ENCODE data around the gene EGLN1. TPM values are rescaled to one million over a fixed set of nuclear protein-coding genes. Genes with fewer than 3 reads are reported as not detected.

The EGLN1 gene
- total RNA-seq, 1 donor from 2014 or later, result 75.2 TPM

GRCh38 chr1:231348442-231348841, 73.6 kb downstream of the EGLN1 start:
- no peak for ATAC-seq (ENCODE audit: poor library complexity)
- intact Hi-C loops (cut with DNase I), result no loop called here
- DNase-seq, result no peak

GRCh38 chr1:231347961-231348360, 74.1 kb downstream of the EGLN1 start:
- no peak for ATAC-seq (ENCODE audit: poor library complexity)

GRCh38 chr1:231340328-231341013, 81.6 kb downstream of the EGLN1 start:
- DNase-seq (no peak), ATAC-seq (ENCODE audit: poor library complexity) (no peak)
- intact Hi-C loops (cut with DNase I), result no loop called here

More at GRCh38 chr1:231347961-231348360, 74.1 kb downstream of the EGLN1 start:
- DNase-seq, result no peak
- intact Hi-C loops (cut with DNase I), result no loop called here

GRCh38 chr1:231338270-231339128, 83.6 kb downstream of the EGLN1 start, which contains the start of gene SPRTN:
TSS of gene SPRTN (plus strand) at chr1:231338293. CDS start at chr1:231338384, 91 bp downstream.
- no peak for DNase-seq
- intact Hi-C loops (cut with DNase I), result no loop called here
- ATAC-seq (ENCODE audit: poor library complexity), result peak; percentile 86

GRCh38 chr1:231337472-231338269, 84.4 kb downstream of the EGLN1 start, which contains the start of gene EXOC8:
TSS of gene EXOC8 (minus strand) at chr1:231337852. CDS start at chr1:231337745, 107 bp downstream.
- ATAC-seq (ENCODE audit: poor library complexity) (peak; percentile 97), DNase-seq (peak; percentile 96)
- intact Hi-C loops (cut with DNase I), result no loop called here

- no peak for DNase-seq
- intact Hi-C loops (cut with DNase I), result no loop called here
- ATAC-seq (ENCODE audit: poor library complexity), result peak; percentile 1
Measured at GRCh38 chr1:231337043-231337471, 85.0 kb downstream of the EGLN1 start.

- no peak for DNase-seq
- intact Hi-C loops (cut with DNase I), result no loop called here
- ATAC-seq (ENCODE audit: poor library complexity), result no peak
Measured at GRCh38 chr1:231335663-231336602, 86.2 kb downstream of the EGLN1 start.

- ATAC-seq (ENCODE audit: poor library complexity), result no peak
- DNase-seq, result no peak
- intact Hi-C loops (cut with DNase I), result no loop called here
Measured at GRCh38 chr1:231334952-231335351, 87.1 kb downstream of the EGLN1 start.

GRCh38 chr1:231334079-231334666, 87.9 kb downstream of the EGLN1 start:
- intact Hi-C loops (cut with DNase I), result no loop called here
- ATAC-seq (ENCODE audit: poor library complexity), result no peak
- no peak for DNase-seq

- DNase-seq (no peak), ATAC-seq (ENCODE audit: poor library complexity) (no peak)
- intact Hi-C loops (cut with DNase I), result no loop called here
Measured at GRCh38 chr1:231332761-231333160, 89.3 kb downstream of the EGLN1 start.

- no peak for ATAC-seq (ENCODE audit: poor library complexity)
- DNase-seq, result no peak
- intact Hi-C loops (cut with DNase I), result no loop called here
Measured at GRCh38 chr1:231329483-231329882, 92.6 kb downstream of the EGLN1 start.

- DNase-seq (no peak), ATAC-seq (ENCODE audit: poor library complexity) (no peak)
- intact Hi-C loops (cut with DNase I), result no loop called here
Measured at GRCh38 chr1:231327617-231328016, 94.5 kb downstream of the EGLN1 start.

- ATAC-seq (ENCODE audit: poor library complexity) (no peak), DNase-seq (no peak)
- intact Hi-C loops (cut with DNase I), result no loop called here
Measured at GRCh38 chr1:231326248-231326647, 95.8 kb downstream of the EGLN1 start.

- DNase-seq (no peak), ATAC-seq (ENCODE audit: poor library complexity) (no peak)
- intact Hi-C loops (cut with DNase I), result no loop called here
Measured at GRCh38 chr1:231324660-231325059, 97.4 kb downstream of the EGLN1 start.

- intact Hi-C loops (cut with DNase I), result no loop called here
- DNase-seq, result no peak
- ATAC-seq (ENCODE audit: poor library complexity), result no peak
Measured at GRCh38 chr1:231322880-231323530, 99.1 kb downstream of the EGLN1 start.

- ATAC-seq (ENCODE audit: poor library complexity), result no peak
- DNase-seq, result no peak
- intact Hi-C loops (cut with DNase I), result no loop called here
Measured at GRCh38 chr1:231319080-231319479, 103.0 kb downstream of the EGLN1 start.

GRCh38 chr1:231318568-231318967, 103.5 kb downstream of the EGLN1 start:
- ATAC-seq (ENCODE audit: poor library complexity) (no peak), DNase-seq (no peak)
- intact Hi-C loops (cut with DNase I), result no loop called here
